IPS-18a (cell line): Measurements from ENCODE around the gene XXYLT1.

Experiments
- H3K27ac ChIP-seq: one replicate; pipeline ENCODE4 v1.5.1; 2013; ENCODE audit warnings: low read length
- H3K27me3 ChIP-seq: one replicate; pipeline ENCODE4 v1.6.1; 2013; ENCODE audit warnings: mild to moderate bottlenecking, low read length; ENCODE audit not compliant: control insufficient read depth, insufficient read depth
- H3K36me3 ChIP-seq: one replicate; pipeline ENCODE4 v1.6.1; 2013; ENCODE audit warnings: low read depth, low read length; ENCODE audit not compliant: control insufficient read depth
- H3K4me1 ChIP-seq: one replicate; pipeline ENCODE4 v1.6.1; 2013; ENCODE audit warnings: low read depth, low read length; ENCODE audit not compliant: control insufficient read depth
- H3K4me3 ChIP-seq: one replicate; pipeline ENCODE4 v1.5.1; 2013; ENCODE audit warnings: low read length
- H3K9ac ChIP-seq: one replicate; pipeline ENCODE4 v1.6.1; 2013; ENCODE audit warnings: mild to moderate bottlenecking, low read length, moderate library complexity
- H3K9me3 ChIP-seq: one replicate; pipeline ENCODE4 v1.6.1; 2013; ENCODE audit warnings: low read depth, low read length; ENCODE audit not compliant: control insufficient read depth

XXYLT1 gene

DNA sequence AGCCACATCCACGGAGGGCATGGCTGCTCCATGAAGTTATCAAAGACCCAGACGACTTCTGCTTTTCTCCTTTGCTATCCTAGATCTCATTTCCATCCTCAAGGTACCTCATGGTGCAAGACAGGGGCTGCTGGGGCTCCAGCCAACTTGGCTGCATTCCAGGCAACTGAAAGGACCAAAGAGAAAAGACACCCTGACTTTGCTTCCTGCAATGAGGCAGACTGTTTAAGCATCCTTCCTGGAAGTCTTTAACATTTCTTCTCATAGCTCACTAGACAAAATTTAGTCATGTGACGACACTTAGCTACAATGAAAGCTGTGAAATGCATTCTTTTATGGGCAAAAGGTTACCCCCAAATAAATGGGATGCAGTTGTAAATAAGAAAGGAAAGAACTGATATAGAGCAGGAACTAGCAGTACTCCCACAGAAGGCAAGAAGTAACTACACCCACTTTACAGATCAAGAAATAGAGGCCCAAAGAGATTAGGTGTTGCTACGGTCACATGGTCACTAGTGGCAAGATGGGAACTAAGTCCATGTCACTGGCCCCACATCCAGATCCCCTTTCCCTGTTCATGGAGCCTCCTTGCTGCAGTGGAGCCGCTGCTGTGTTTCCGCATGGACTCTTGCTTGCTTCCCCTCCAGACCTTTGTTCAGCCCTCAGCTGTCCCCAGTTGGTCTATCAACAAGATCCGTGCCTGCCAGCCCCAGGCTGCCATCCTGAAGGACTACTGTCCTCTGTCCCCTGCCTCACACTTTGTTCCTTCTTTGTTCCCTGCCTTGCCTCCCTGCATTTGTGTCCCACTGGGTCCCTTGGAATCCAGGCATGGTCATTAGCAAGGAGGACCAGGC, 107.0 kb downstream of the XXYLT1 start:
- H3K4me3 ChIP-seq = no peak overlapping the region
- no peaks in the 10 kb centered on the region for H3K27me3 ChIP-seq
- H3K27ac ChIP-seq = no peak overlapping the region
- no peaks in the 10 kb centered on the region for H3K9me3 ChIP-seq
- peaks cover 3% of the 10 kb centered on the region for H3K4me1 ChIP-seq
- H3K9ac ChIP-seq = no peak overlapping the region
- no peaks in the 10 kb centered on the region for H3K36me3 ChIP-seq

DNA sequence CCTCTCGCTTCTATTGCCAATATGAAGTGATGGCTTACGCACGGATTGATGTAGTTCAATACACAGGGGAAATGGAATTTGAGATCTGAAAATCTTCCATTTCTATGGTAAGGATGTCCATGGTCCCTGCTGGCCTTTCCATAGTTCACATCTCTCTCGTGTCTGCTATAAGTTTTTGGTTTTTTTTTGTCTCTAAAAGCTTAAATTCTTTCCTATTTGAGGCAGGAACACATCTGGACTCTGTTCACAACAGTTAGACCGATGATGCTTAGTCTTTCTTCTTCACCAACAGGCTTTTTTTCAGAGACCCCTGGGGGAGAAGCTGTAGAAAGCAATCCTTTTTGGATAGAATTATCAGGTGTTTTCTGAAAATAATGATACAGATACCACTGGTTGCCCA, 108.1 kb downstream of the XXYLT1 start:
- no peaks in the 10 kb centered on the region for H3K9me3 ChIP-seq
- no peak overlapping the region for H3K27ac ChIP-seq

DNA sequence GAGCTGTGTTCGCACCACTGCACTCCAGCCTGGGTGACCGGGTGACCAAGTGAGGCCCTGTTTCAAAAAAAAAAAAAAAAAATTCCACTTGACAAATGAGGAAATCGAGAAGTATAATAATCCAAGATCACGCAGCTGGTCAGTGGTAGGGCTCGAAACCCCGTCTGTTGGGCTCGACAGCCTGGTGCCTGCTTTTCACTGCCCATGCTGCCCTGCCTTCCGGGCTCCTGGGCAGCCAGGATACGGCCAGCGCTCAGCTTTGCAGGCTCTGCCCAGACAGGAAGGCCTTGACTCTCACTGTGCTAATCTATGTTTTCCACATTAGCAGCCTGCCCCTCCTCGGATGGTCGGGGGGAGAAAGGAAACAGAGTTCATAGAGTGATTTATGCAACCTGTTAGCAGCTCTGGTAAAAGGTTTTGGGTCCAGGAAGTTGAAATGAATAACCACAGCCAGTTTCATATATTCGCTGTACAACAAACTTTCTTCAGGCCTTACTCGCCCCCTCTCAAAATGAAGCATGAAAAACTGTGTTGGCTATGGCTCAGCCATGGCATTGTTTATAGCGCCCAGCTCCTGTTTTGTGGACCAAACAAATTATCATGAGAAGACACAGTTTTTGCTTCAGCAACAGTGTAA, 108.8 kb downstream of the XXYLT1 start:
- no peak overlapping the region for H3K9ac ChIP-seq
- H3K4me1 ChIP-seq = peaks cover 3% of the 10 kb centered on the region
- H3K27ac ChIP-seq = no peak overlapping the region
- H3K4me3 ChIP-seq = no peak overlapping the region
- H3K9me3 ChIP-seq = no peaks in the 10 kb centered on the region
- H3K27me3 ChIP-seq = no peaks in the 10 kb centered on the region
- no peaks in the 10 kb centered on the region for H3K36me3 ChIP-seq

More for the DNA sequence above, 108.1 kb downstream of the XXYLT1 start:
- no peak overlapping the region for H3K9ac ChIP-seq
- no peak overlapping the region for H3K4me3 ChIP-seq
- H3K36me3 ChIP-seq = no peaks in the 10 kb centered on the region
- peaks cover 3% of the 10 kb centered on the region for H3K4me1 ChIP-seq
- no peaks in the 10 kb centered on the region for H3K27me3 ChIP-seq

DNA sequence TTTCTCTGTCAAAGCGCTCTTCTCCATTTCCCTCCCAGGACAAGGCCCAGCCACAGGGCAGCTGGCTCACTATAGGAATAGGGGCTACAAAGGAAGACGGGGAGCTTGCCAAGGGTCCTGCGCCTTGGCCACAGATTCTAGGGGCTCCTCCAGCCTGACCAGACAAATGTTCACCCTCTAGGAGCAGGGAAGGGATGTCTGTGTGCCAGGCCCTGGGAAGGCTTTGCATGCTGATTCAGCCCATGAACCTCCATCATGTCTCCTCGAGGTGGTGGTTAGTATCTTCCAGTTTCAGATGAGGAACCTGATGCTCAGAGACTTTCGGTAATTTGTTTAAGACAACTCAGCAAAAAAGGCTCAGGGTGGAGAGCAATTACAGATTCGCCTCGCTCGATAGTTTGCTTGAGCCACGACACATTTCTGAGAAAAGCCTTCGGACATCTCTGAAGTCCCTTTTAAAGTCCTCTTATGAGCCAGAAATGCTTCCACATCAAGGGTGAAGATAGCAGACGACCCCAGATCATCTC, 110.0 kb downstream of the XXYLT1 start:
- H3K4me1 ChIP-seq = peaks cover 8% of the 10 kb centered on the region
- no peak overlapping the region for H3K4me3 ChIP-seq
- no peak overlapping the region for H3K27ac ChIP-seq
- no peaks in the 10 kb centered on the region for H3K9me3 ChIP-seq
- H3K9ac ChIP-seq = no peak overlapping the region
- no peaks in the 10 kb centered on the region for H3K36me3 ChIP-seq
- no peaks in the 10 kb centered on the region for H3K27me3 ChIP-seq

DNA sequence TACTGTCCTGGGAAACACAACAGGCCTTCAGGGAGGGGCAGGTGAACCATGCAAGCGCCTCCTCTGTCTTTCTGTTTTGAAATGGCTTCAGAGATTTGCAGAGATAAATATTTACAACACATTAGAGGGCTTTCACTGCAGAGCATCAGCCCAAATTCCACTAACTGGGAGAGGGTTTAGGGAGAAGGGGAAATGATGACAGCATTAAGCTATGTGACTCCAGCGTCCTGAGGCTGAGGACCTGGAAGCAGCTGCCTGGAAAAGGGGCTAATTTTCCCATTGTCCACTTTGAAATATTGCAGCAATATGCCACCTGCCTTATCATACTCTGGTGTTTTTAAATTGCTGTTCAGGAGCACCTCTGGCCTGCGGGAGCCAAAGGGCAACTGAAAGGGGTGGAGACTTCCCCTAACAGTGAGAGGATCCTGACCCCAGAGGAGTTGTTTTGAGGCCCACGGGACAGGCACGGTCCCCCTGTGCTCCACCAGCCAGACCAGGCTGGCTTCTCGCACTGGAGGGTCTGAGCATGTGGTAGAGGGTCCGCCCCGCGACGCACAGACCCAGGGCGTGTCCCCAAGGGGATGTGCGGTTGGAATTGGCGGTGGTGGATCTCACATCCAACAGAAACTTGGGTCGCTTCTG, 110.6 kb downstream of the XXYLT1 start:
- Histone ChIP-seq H3K27me3 (no peaks in the 10 kb centered on the region), H3K9me3 (no peaks in the 10 kb centered on the region), H3K27ac (no peak overlapping the region), H3K36me3 (no peaks in the 10 kb centered on the region), H3K4me1 (peaks cover 13% of the 10 kb centered on the region), H3K9ac (no peak overlapping the region), H3K4me3 (no peak overlapping the region)

DNA sequence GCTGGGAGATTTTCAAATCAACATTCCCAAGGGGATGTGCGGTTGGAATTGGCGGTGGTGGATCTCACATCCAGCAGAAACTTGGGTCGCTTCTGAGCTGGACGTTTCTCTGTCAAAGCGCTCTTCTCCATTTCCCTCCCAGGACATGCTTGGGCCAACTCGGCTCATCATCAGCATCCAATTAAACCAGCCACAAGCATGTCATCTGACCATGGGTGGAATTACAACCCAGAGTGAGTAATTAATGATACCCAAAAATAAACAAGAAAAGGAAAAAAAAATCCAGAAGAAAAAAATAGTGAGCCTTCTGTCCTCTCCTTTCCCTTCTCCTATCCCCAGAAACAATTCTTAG, 111.2 kb downstream of the XXYLT1 start:
- no peak overlapping the region for H3K4me3 ChIP-seq
- no peak overlapping the region for H3K9ac ChIP-seq
- no peaks in the 10 kb centered on the region for H3K36me3 ChIP-seq
- H3K27ac ChIP-seq = no peak overlapping the region
- no peaks in the 10 kb centered on the region for H3K27me3 ChIP-seq
- peaks cover 19% of the 10 kb centered on the region for H3K4me1 ChIP-seq
- H3K9me3 ChIP-seq = no peaks in the 10 kb centered on the region

DNA sequence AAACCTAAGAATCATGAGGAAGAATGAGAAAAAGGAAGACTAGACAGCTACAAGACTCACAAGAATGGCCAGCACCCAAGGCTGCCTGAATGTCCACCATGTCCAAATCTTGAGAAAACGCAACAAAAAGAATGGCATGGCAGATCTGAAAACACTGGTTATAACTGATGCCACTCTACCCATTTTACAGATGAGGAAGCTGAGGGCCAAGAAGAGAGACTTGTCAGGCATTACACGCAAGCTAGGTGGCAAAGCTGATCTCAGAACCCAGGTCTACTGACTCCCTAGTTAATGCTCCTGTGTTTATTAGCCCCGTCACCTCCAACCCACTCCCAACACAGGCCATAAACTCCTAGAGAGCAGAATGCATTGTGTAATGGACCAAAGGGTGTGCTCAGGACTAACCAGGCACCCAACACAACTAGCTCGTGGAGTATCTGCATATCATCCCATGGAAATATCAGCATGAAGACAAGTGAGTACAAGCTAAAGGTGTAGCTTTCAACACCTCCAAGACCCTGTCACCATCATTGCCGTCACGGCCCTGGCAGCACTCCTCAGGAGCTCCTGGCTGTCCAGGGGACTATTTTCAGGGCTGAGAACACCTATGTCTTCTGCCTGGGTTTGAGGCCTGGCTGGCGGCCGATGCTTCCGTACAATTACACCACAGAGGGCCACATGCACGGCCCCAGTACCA, 111.7 kb downstream of the XXYLT1 start:
- no peaks in the 10 kb centered on the region for H3K9me3 ChIP-seq
- H3K4me1 ChIP-seq = peaks cover 24% of the 10 kb centered on the region
- H3K27me3 ChIP-seq = no peaks in the 10 kb centered on the region
- H3K9ac ChIP-seq = no peak overlapping the region
- H3K27ac ChIP-seq = no peak overlapping the region
- no peaks in the 10 kb centered on the region for H3K36me3 ChIP-seq
- no peak overlapping the region for H3K4me3 ChIP-seq

DNA sequence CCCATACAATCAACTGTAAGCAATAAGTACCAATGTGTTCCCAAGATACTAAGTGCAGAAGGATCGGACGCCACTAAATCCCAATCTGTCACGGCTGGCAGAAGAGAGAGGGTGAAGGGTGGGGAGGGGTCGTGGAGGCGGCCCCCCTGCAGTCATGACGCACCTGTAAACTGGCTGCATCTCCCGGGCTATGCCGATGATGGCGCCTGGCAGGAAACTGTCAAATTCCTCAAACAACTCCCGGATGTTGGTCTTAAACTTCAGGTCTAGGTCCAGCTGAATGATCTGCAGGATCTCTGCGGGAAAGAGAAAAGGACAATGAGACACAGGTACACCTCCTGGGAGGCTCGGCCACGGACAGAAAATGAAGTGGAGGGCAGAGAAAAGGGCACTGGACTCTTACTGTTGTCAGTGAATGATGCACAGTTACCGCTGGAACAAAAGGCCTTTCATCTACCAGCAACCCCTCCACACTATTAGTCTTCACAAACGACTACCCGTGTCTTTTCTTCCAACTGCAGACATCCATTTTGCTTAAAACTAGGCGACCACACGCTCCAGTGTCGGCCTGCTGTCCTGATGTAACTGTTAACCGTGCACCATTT, 114.6 kb downstream of the XXYLT1 start:
- H3K27ac ChIP-seq = no peak overlapping the region
- no peaks in the 10 kb centered on the region for H3K9me3 ChIP-seq
- H3K36me3 ChIP-seq = no peaks in the 10 kb centered on the region
- no peaks in the 10 kb centered on the region for H3K27me3 ChIP-seq
- H3K9ac ChIP-seq = no peak overlapping the region
- H3K4me1 ChIP-seq = peaks cover 52% of the 10 kb centered on the region
- no peak overlapping the region for H3K4me3 ChIP-seq

DNA sequence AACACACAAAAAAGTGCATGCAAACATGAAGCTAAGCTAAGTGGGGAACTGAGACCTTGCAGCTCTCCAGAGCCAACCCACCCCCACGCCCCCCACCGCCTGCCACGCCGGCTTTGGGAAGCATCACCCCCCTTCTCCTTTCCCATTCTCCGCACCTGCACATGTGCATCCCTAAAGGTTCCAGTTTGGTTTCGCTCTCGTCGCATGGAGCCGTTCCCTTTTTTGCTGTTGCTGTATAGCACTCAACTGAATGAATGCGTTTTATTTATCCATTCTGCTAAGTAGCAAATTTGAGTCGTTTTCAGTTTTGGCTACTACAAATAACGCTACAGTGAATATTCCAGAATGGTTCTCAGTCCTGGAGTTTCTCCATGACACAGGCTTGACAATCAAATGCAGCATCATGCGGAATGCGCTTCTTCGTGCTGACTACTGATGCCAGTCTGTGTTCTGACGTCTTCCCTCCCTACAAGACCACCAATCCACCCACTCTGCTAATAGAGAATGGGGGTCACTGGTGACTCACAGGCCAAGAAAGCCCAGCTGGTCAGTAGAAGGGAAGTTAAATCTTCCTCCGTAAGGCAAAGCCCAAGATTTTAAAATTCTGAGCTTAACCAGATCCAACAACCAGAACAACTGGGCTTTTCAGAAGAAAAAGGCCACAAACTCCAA, 115.3 kb downstream of the XXYLT1 start:
- no peaks in the 10 kb centered on the region for H3K27me3 ChIP-seq
- H3K9ac ChIP-seq = no peak overlapping the region
- no peaks in the 10 kb centered on the region for H3K36me3 ChIP-seq
- H3K4me1 ChIP-seq = peaks cover 54% of the 10 kb centered on the region
- no peak overlapping the region for H3K4me3 ChIP-seq
- no peaks in the 10 kb centered on the region for H3K9me3 ChIP-seq
- H3K27ac ChIP-seq = no peak overlapping the region

DNA sequence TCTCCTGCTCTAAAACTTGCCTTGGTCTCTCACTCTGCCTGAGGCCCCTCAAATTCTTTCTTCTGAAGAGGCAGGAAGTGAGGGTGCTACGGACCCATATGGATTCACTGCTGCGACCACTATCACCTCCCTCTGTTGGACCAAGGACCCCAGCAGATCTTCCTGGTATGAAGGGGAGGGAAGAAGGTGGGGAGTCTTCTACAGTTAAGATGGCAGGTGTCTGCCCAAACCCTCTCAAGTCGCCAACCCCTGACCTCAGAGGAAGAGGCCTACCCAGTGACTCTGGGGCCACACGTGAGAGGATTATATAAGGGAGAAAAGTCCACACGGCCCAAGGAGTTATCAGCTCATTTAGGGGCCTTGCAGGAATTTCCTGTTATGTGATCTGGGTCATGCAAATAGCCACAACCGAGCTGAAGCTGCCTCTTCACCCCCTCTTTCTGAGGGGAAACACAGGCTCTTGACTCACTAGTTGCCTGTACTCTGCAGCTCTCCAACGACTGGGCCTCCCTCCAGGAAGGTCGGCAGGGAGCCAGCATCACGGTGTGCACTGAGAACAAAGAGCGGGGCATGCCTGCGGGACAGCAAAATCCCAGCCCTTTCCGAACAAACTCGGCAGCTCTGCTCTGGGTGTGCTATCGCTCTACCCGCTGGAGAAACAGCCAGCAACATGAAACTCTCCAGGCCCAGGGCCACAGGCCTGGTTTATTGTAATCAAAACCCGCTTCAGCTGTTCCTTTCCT, 116.0 kb downstream of the XXYLT1 start:
- Histone ChIP-seq H3K36me3 (no peaks in the 10 kb centered on the region), H3K4me3 (no peak overlapping the region), H3K27me3 (no peaks in the 10 kb centered on the region), H3K27ac (peak overlapping the region; percentile 25), H3K9me3 (no peaks in the 10 kb centered on the region), H3K4me1 (peaks cover 53% of the 10 kb centered on the region), H3K9ac (no peak overlapping the region)
